DOHH2 (cell line): ENCODE results near the gene ZNF451.

Experiments used
- CTCF ChIP-seq: fragments of 200-600 bp; sonication (generic); IDR thresholded peaks from one replicate; pipeline ENCODE4 v1.5.1; 2014; ENCODE audit warnings: antibody characterized with exemption, mild to moderate bottlenecking, low read depth, low read length; ENCODE audit not compliant: poor library complexity, severe bottlenecking
- EZH2phosphoT487 ChIP-seq: fragments of 200-600 bp; sonication (generic); IDR thresholded peaks from 2 replicates; pipeline ENCODE4 v1.6.1; 2017; ENCODE audit warnings: borderline replicate concordance, mild to moderate bottlenecking, antibody characterized with exemption, low read length, moderate library complexity, mixed read lengths

DNA sequence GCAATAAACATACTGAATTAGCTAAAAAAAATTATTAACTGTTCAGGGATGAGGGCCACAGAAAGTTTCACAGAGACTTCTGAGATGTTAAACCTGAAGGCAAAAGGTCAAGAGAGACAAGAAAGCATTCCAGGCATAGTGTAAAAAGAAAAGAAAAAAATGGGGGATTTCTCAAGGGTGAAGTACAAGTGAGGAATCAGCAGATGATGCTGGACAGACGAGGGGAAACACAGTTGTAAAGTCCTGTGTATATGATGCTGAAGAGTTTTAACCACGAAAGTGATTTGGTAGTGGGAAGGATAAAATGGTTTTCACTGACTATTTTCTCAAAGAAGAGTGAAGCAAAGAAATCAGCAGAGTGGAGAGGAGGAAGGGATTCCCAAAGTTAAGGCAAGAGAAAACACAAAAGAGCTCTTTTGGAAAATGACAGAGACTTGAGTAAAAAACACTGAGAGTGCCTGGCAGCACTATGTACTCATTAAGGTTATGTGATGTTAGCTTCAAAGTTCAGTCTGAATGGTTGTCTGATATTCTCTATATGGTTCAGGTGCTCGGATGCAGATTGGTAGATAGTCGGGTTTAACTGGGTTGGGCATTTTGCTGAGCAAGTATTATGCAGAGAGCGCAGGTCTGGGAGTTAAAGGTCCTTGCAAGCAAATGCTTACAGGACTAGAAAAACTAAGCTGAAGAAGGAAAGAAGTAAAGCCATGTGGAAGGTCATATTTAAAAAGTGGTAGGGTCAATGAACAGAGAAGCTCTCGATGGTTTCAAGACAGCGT lies 115.8 kb downstream of the ZNF451 start:
- TF ChIP-seq CTCF (no peak), EZH2phosphoT487 (no peak)
